Measurements from ENCODE around the gene FILIP1L. TPM values are rescaled to one million over a fixed set of nuclear protein-coding genes. Genes with fewer than 3 reads are reported as not detected.

FILIP1L gene
- total RNA-seq, 1 donor from 2014 or later = 33.4 TPM

- TF ChIP-seq CTCF (conservative IDR thresholded peaks at IDR 0.05; ENCODE audit: low read depth, low read length) = no peak
- DNase-seq (ENCODE audit: low read depth) = no peak
- no peak overlapping the region for H3K4me3 ChIP-seq (ENCODE audit: low read depth, low read length)
These were observed 318.7 kb downstream of the FILIP1L start for GRCh38 chr3:99795573-99795972.

- H3K4me3 ChIP-seq (ENCODE audit: low read depth, low read length) = no peak overlapping the region
- TF ChIP-seq CTCF (conservative IDR thresholded peaks at IDR 0.05; ENCODE audit: low read depth, low read length) = no peak
- DNase-seq (ENCODE audit: low read depth) = no peak
These were observed 319.8 kb downstream of the FILIP1L start for GRCh38 chr3:99794485-99794884.

GRCh38 chr3:99789011-99789721, 325.1 kb downstream of the FILIP1L start:
- peak; percentile 87 for TF ChIP-seq CTCF (conservative IDR thresholded peaks at IDR 0.05; ENCODE audit: low read depth, low read length)
- no peak overlapping the region for H3K4me3 ChIP-seq (ENCODE audit: low read depth, low read length)
- peak; percentile 19 for DNase-seq (ENCODE audit: low read depth)

Other genes starting within 250 kb of the FILIP1L start
- 22.1 and 24.3 TPM in 2 replicates for gene TBC1D23, start 146.5 kb upstream of the FILIP1L start, total RNA-seq
- 24.7 and 30.4 TPM in 2 replicates for gene NIT2, start 220.3 kb upstream of the FILIP1L start, total RNA-seq